Hepatocyte (in vitro differentiated cells): ENCODE measurements around the gene PABPC1L. TPM values are rescaled to one million over a fixed set of nuclear protein-coding genes. Genes with fewer than 3 reads are reported as not detected.
A peak's percentile ranks its signal among the peaks of the same experiment; 100 is the strongest.

Experiments
- DNase-seq: peaks from one replicate; pipeline ENCODE4 v3.0.0-alpha.2; 2016; ENCODE audit warnings: low spot score
- H2AFZ ChIP-seq: fragments of 200-600 bp; sonication (generic); 2 replicates; pipeline ENCODE4 v1.6.0; 2016; ENCODE audit warnings: antibody characterized with exemption, mild to moderate bottlenecking
- H3K27ac ChIP-seq: fragments of 200-600 bp; sonication (generic); 2 replicates; pipeline ENCODE4 v1.5.1; 2016; ENCODE audit warnings: mild to moderate bottlenecking
- H3K27me3 ChIP-seq: fragments of 200-600 bp; sonication (generic); 2 replicates; pipeline ENCODE4 v1.6.1; 2016
- H3K36me3 ChIP-seq: fragments of 200-600 bp; sonication (generic); replicated peaks from 2 replicates; pipeline ENCODE4 v1.5.1; 2016; ENCODE audit warnings: low read depth; ENCODE audit not compliant: insufficient read depth
- H3K4me1 ChIP-seq: fragments of 200-600 bp; sonication (generic); 2 replicates; pipeline ENCODE4 v1.5.1; 2016; ENCODE audit warnings: mild to moderate bottlenecking, moderate library complexity; ENCODE audit not compliant: insufficient read depth
- H3K4me2 ChIP-seq: fragments of 200-600 bp; sonication (generic); 2 replicates; pipeline ENCODE4 v1.6.0; 2016
- H3K4me3 ChIP-seq: fragments of 200-600 bp; sonication (generic); 2 replicates; pipeline ENCODE4 v1.5.1; 2016; ENCODE audit warnings: mild to moderate bottlenecking
- H3K79me2 ChIP-seq: fragments of 200-600 bp; sonication (generic); 2 replicates; pipeline ENCODE4 v1.6.0; 2017; ENCODE audit warnings: mild to moderate bottlenecking
- H3K9me2 ChIP-seq: fragments of 200-600 bp; sonication (generic); replicated peaks from 2 replicates; pipeline ENCODE4 v1.6.0; 2017; ENCODE audit warnings: mild to moderate bottlenecking; ENCODE audit not compliant: insufficient read depth
- H3K9me3 ChIP-seq: fragments of 200-600 bp; sonication (generic); 2 replicates; pipeline ENCODE4 v1.5.1; 2016; ENCODE audit warnings: low read depth, mild to moderate bottlenecking
- H4K20me1 ChIP-seq: fragments of 200-600 bp; sonication (generic); 2 replicates; pipeline ENCODE4 v1.6.0; 2016; ENCODE audit warnings: mild to moderate bottlenecking; ENCODE audit not compliant: insufficient read depth, poor library complexity, severe bottlenecking
- CTCF ChIP-seq: fragments of 200-600 bp; sonication (generic); IDR thresholded peaks from 2 replicates; pipeline ENCODE4 v1.5.1; 2016; ENCODE audit warnings: antibody characterized with exemption, mild to moderate bottlenecking; ENCODE audit not compliant: poor library complexity
- EZH2 ChIP-seq: fragments of 200-600 bp; sonication (generic); IDR thresholded peaks from 2 replicates; pipeline ENCODE4 v1.6.1; 2016; ENCODE audit warnings: antibody characterized with exemption, mild to moderate bottlenecking, borderline replicate concordance
- EZH2phosphoT487 ChIP-seq: fragments of 200-600 bp; sonication (generic); IDR thresholded peaks from one replicate; pipeline ENCODE4 v1.6.1; 2018; ENCODE audit warnings: antibody characterized with exemption, mild to moderate bottlenecking, low read depth, moderate library complexity; ENCODE audit not compliant: unreplicated experiment, severe bottlenecking
- WGBS: methylation state at CpG from one replicate; pipeline ENCODE4 v1.1.6; 2016; ENCODE audit warnings: low lambda C conversion rate; ENCODE audit errors: missing lambda C conversion rate; 5-methylcytosine and 5-hydroxymethylcytosine counted together
- polyA plus RNA-seq: library from polyadenylated mRNA; unstranded; fragments of >200 nt; fragmentation: Nextera tagmentation; extraction: Ambion mirVana; gene quantifications from 2 replicates; pipeline ENCODE4 v1.2.1, GENCODE V29; 2016
- total RNA-seq: library from RNA; depleted of rRNA; stranded (reverse); fragments of >200 nt; gene quantifications from 2 replicates; pipeline ENCODE4 v1.2.3, GENCODE V29; 2014

PABPC1L gene
- total and polyA plus RNA-seq, 2 experiments from 2014 or later: 15.6 to 23.5 TPM

GRCh38 chr20:44954211-44954610, 44.4 kb downstream of the PABPC1L start:
- Histone ChIP-seq H2AFZ (no peak overlapping the region), H3K27me3 (no peaks in the 10 kb centered on the region), H3K36me3 (peaks cover 6% of the 10 kb centered on the region), H3K4me2 (no peak overlapping the region), H3K9me2 (no peaks in the 10 kb centered on the region), H3K9me3 (no peaks in the 10 kb centered on the region), H3K4me3 (no peak overlapping the region), H4K20me1 (no peaks in the 10 kb centered on the region), H3K27ac (no peak overlapping the region), H3K79me2 (peaks cover 29% of the 10 kb centered on the region), H3K4me1 (peaks cover 10% of the 10 kb centered on the region)
- no peak for TF ChIP-seq CTCF
- no peak for TF ChIP-seq EZH2
- no peak for TF ChIP-seq EZH2phosphoT487
- 85% methylated on average over 5 of the region's 5 CpGs for WGBS
- no peak for DNase-seq

GRCh38 chr20:44955270-44955669, 45.4 kb downstream of the PABPC1L start:
- peaks cover 6% of the 10 kb centered on the region for H3K36me3 ChIP-seq
- peaks cover 35% of the 10 kb centered on the region for H3K79me2 ChIP-seq
- no peaks in the 10 kb centered on the region for H4K20me1 ChIP-seq
- no peaks in the 10 kb centered on the region for H3K9me2 ChIP-seq
- no peak overlapping the region for H3K4me2 ChIP-seq
- no peak overlapping the region for H3K4me3 ChIP-seq
- H2AFZ ChIP-seq: no peak overlapping the region
- H3K9me3 ChIP-seq: no peaks in the 10 kb centered on the region
- no peak for DNase-seq
- 92% methylated on average over 4 of the region's 4 CpGs for WGBS
- TF ChIP-seq EZH2phosphoT487: no peak
- no peak for TF ChIP-seq EZH2
- no peak for TF ChIP-seq CTCF
- no peak overlapping the region for H3K27ac ChIP-seq
- H3K27me3 ChIP-seq: no peaks in the 10 kb centered on the region
- peaks cover 12% of the 10 kb centered on the region for H3K4me1 ChIP-seq

- H4K20me1 ChIP-seq: no peaks in the 10 kb centered on the region
- 76% methylated on average over 3 of the region's 3 CpGs for whole genome bisulfite sequencing
These were observed 46.5 kb downstream of the PABPC1L start for GRCh38 chr20:44956410-44956809.

More at GRCh38 chr20:44956410-44956809, 46.5 kb downstream of the PABPC1L start:
- H3K36me3 ChIP-seq: peaks cover 6% of the 10 kb centered on the region
- H3K27me3 ChIP-seq: no peaks in the 10 kb centered on the region
- H2AFZ ChIP-seq: no peak overlapping the region
- TF ChIP-seq CTCF: no peak
- no peak for TF ChIP-seq EZH2
- TF ChIP-seq EZH2phosphoT487: no peak
- peaks cover 35% of the 10 kb centered on the region for H3K79me2 ChIP-seq
- no peak overlapping the region for H3K4me3 ChIP-seq
- peak overlapping the region; percentile 13 for H3K27ac ChIP-seq
- peaks cover 18% of the 10 kb centered on the region for H3K4me1 ChIP-seq
- H3K4me2 ChIP-seq: no peak overlapping the region
- peak; percentile 18 for DNase-seq
- no peaks in the 10 kb centered on the region for H3K9me3 ChIP-seq
- no peaks in the 10 kb centered on the region for H3K9me2 ChIP-seq
